Neural progenitor cell (in vitro differentiated cells): Measurements from ENCODE around the gene ZNF547. TPM values are rescaled to one million over a fixed set of nuclear protein-coding genes. Genes with fewer than 3 reads are reported as not detected.

Experiments used
- DNase-seq: peaks from one replicate; pipeline ENCODE4 v3.0.0-alpha.2; 2016; ENCODE audit warnings: low spot score
- H2AFZ ChIP-seq: fragments of 200-600 bp; sonication (generic); replicated peaks from 2 replicates; pipeline ENCODE4 v1.6.1; 2016; ENCODE audit warnings: antibody characterized with exemption
- H3F3A ChIP-seq: fragments of 200-600 bp; sonication (generic); 2 replicates; pipeline ENCODE4 v1.6.1; 2016; ENCODE audit warnings: antibody characterized with exemption, low read depth
- H3K27ac ChIP-seq: fragments of 200-600 bp; sonication (generic); 2 replicates; pipeline ENCODE4 v1.5.1; 2016; ENCODE audit warnings: mild to moderate bottlenecking
- H3K27me3 ChIP-seq: fragments of 200-600 bp; sonication (generic); 2 replicates; pipeline ENCODE4 v1.6.1; 2016; ENCODE audit warnings: mild to moderate bottlenecking, moderate library complexity
- H3K36me3 ChIP-seq: fragments of 200-600 bp; sonication (generic); 2 replicates; pipeline ENCODE4 v1.5.1; 2016
- H3K4me1 ChIP-seq: fragments of 200-600 bp; sonication (generic); 2 replicates; pipeline ENCODE4 v1.6.1; 2016; ENCODE audit warnings: mixed run types
- H3K4me2 ChIP-seq: fragments of 200-600 bp; sonication (generic); 2 replicates; pipeline ENCODE4 v1.6.1; 2016
- H3K4me3 ChIP-seq: fragments of 200-600 bp; sonication (generic); 2 replicates; pipeline ENCODE4 v1.5.1; 2016
- H3K79me2 ChIP-seq: fragments of 200-600 bp; sonication (generic); 2 replicates; pipeline ENCODE4 v1.6.1; 2016; ENCODE audit warnings: low read depth
- H3K9ac ChIP-seq: fragments of 200-600 bp; sonication (generic); 2 replicates; pipeline ENCODE4 v1.6.1; 2016
- H3K9me3 ChIP-seq: fragments of 200-600 bp; sonication (generic); 2 replicates; pipeline ENCODE4 v1.5.1; 2016; ENCODE audit warnings: low read depth
- H4K20me1 ChIP-seq: fragments of 200-600 bp; sonication (generic); 2 replicates; pipeline ENCODE4 v1.6.1; 2016; ENCODE audit warnings: low read depth
- H3K27ac Mint-ChIP-seq: 3 replicates; pipeline ENCODE4 v1.8.0; 2021; ENCODE audit warnings: mixed read lengths
- H3K27me3 Mint-ChIP-seq: 2 replicates; pipeline ENCODE4 v1.8.0; 2022; ENCODE audit warnings: low read depth, mild to moderate bottlenecking, inconsistent platforms, moderate library complexity, mixed read lengths; ENCODE audit not compliant: insufficient read depth
- H3K36me3 Mint-ChIP-seq: 3 replicates; pipeline ENCODE4 v1.8.0; 2021; ENCODE audit warnings: mixed read lengths
- H3K4me1 Mint-ChIP-seq: 3 replicates; pipeline ENCODE4 v1.8.0; 2021; ENCODE audit warnings: mixed read lengths
- H3K4me3 Mint-ChIP-seq: 3 replicates; pipeline ENCODE4 v1.8.0; 2021; ENCODE audit warnings: mild to moderate bottlenecking, moderate library complexity, mixed read lengths
- H3K9me3 Mint-ChIP-seq: 3 replicates; pipeline ENCODE4 v1.8.0; 2020; ENCODE audit warnings: mixed read lengths
- CTCF ChIP-seq: fragments of 200-600 bp; sonication (generic); IDR thresholded peaks from 2 replicates; pipeline ENCODE4 v1.5.1; 2017; ENCODE audit warnings: antibody characterized with exemption, mild to moderate bottlenecking
- EZH2 ChIP-seq: fragments of 200-600 bp; sonication (generic); IDR thresholded peaks from 2 replicates; pipeline ENCODE4 v1.6.1; 2017; ENCODE audit warnings: antibody characterized with exemption, mild to moderate bottlenecking, moderate library complexity
- EZH2phosphoT487 ChIP-seq: fragments of 200-600 bp; sonication (generic); IDR thresholded peaks from 2 replicates; pipeline ENCODE4 v1.6.1; 2017; ENCODE audit warnings: antibody characterized with exemption
- total RNA-seq: library from RNA; depleted of rRNA; stranded (reverse); fragments of >200 nt; gene quantifications from 2 replicates; pipeline ENCODE4 v1.2.3, GENCODE V29; 2015; ENCODE audit warnings: low replicate concordance

The ZNF547 gene
- total RNA-seq, 1 donor from 2014 or later, result 2.9 TPM

GRCh38 chr19:57357406-57357805, 5.9 kb upstream of the ZNF547 start:
- H3K27ac Mint-ChIP-seq, result no peak overlapping the region
- no peak for TF ChIP-seq CTCF
- no peak for TF ChIP-seq EZH2
- no peak for TF ChIP-seq EZH2phosphoT487
- no peaks in the 10 kb centered on the region for H3K9me3 Mint-ChIP-seq
- no peak overlapping the region for H3K4me3 ChIP-seq
- no peak overlapping the region for H3K9ac ChIP-seq
- H3K27me3 ChIP-seq, result no peaks in the 10 kb centered on the region
- no peaks in the 10 kb centered on the region for H3K9me3 ChIP-seq
- DNase-seq, result no peak
- no peak overlapping the region for H3K4me2 ChIP-seq
- H2AFZ ChIP-seq, result no peak overlapping the region
- peaks cover 45% of the 10 kb centered on the region for H3K36me3 Mint-ChIP-seq
- peaks cover 4% of the 10 kb centered on the region for H3K27me3 Mint-ChIP-seq
- H3K79me2 ChIP-seq, result peaks cover 15% of the 10 kb centered on the region
- no peaks in the 10 kb centered on the region for H3K36me3 ChIP-seq
- H3K4me1 Mint-ChIP-seq, result peaks cover 10% of the 10 kb centered on the region
- H3K4me1 ChIP-seq, result no peaks in the 10 kb centered on the region
- no peaks in the 10 kb centered on the region for H4K20me1 ChIP-seq
- no peak overlapping the region for H3K4me3 Mint-ChIP-seq
- H3K27ac ChIP-seq, result no peak overlapping the region
- no peaks in the 10 kb centered on the region for H3F3A ChIP-seq

GRCh38 chr19:57359300-57359699, 4.1 kb upstream of the ZNF547 start:
- H3K4me1 Mint-ChIP-seq, result peaks cover 9% of the 10 kb centered on the region
- no peaks in the 10 kb centered on the region for H3K27me3 ChIP-seq
- no peak overlapping the region for H2AFZ ChIP-seq
- H3F3A ChIP-seq, result no peaks in the 10 kb centered on the region
- peaks cover 4% of the 10 kb centered on the region for H3K27me3 Mint-ChIP-seq
- no peak overlapping the region for H3K4me3 ChIP-seq
- no peak overlapping the region for H3K9ac ChIP-seq
- H3K79me2 ChIP-seq, result peaks cover 12% of the 10 kb centered on the region
- peaks cover 38% of the 10 kb centered on the region for H3K36me3 Mint-ChIP-seq
- H3K9me3 ChIP-seq, result no peaks in the 10 kb centered on the region
- peaks cover 3% of the 10 kb centered on the region for H3K4me1 ChIP-seq
- H3K4me3 Mint-ChIP-seq, result no peak overlapping the region
- no peaks in the 10 kb centered on the region for H3K36me3 ChIP-seq
- no peak overlapping the region for H3K4me2 ChIP-seq
- TF ChIP-seq EZH2phosphoT487, result no peak
- no peak for TF ChIP-seq CTCF
- no peak for TF ChIP-seq EZH2
- H3K27ac Mint-ChIP-seq, result no peak overlapping the region
- no peak overlapping the region for H3K27ac ChIP-seq
- no peaks in the 10 kb centered on the region for H4K20me1 ChIP-seq
- DNase-seq, result no peak
- H3K9me3 Mint-ChIP-seq, result no peaks in the 10 kb centered on the region

DNA sequence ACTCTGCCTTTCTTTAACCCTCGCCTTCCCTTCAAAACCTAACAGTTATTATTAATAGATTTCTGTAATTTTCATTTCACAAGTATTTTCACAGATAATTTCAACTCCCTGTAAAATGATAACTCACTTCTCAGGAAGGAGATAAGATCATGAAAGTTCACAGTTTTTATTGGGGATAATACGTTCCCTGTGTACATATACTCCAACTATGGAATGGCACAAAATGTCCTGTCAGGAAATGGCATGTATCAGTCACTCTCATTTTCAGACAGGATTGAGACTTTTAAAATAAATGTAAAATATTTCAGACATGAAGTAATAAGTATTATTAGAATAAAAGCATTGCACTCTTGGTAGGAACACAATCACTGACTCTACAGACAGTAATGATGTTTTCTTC, 932 bp upstream of the ZNF547 start:
- Histone ChIP-seq H4K20me1 (no peaks in the 10 kb centered on the region), H3F3A (no peaks in the 10 kb centered on the region), H2AFZ (peak overlapping the region; percentile 46), H3K4me1 (peaks cover 7% of the 10 kb centered on the region), H3K4me3 (peak overlapping the region; percentile 84), H3K9me3 (no peaks in the 10 kb centered on the region), H3K27ac (no peak overlapping the region), H3K4me2 (peak overlapping the region; percentile 74), H3K27me3 (no peaks in the 10 kb centered on the region), H3K79me2 (peaks cover 17% of the 10 kb centered on the region), H3K9ac (peak overlapping the region; percentile 35), H3K36me3 (no peaks in the 10 kb centered on the region)
- H3K4me1 Mint-ChIP-seq, result peaks cover 9% of the 10 kb centered on the region
- peak overlapping the region; percentile 98 for H3K4me3 Mint-ChIP-seq
- H3K27ac Mint-ChIP-seq, result peak overlapping the region; percentile 98
- DNase-seq, result no peak
- H3K27me3 Mint-ChIP-seq, result peaks cover 4% of the 10 kb centered on the region
- no peak for TF ChIP-seq EZH2
- TF ChIP-seq CTCF, result no peak
- TF ChIP-seq EZH2phosphoT487, result no peak
- H3K36me3 Mint-ChIP-seq, result peaks cover 24% of the 10 kb centered on the region
- no peaks in the 10 kb centered on the region for H3K9me3 Mint-ChIP-seq
